Fibroblast of skin of left biceps (primary cell): ENCODE data around the gene CCDC154.
"Not testable (repeated sequence)": the region's sequence is repeated elsewhere in the genome, so short reads cannot be mapped to it uniquely, and the experiment has no call there.

ENCODE experiments used
- DNase-seq, 2 experiments: peaks; one replicate each; pipeline ENCODE4 v3.0.0-alpha.2; 2013; ENCODE audit warnings: low read depth in 2 of 2

Gene CCDC154, protein sequence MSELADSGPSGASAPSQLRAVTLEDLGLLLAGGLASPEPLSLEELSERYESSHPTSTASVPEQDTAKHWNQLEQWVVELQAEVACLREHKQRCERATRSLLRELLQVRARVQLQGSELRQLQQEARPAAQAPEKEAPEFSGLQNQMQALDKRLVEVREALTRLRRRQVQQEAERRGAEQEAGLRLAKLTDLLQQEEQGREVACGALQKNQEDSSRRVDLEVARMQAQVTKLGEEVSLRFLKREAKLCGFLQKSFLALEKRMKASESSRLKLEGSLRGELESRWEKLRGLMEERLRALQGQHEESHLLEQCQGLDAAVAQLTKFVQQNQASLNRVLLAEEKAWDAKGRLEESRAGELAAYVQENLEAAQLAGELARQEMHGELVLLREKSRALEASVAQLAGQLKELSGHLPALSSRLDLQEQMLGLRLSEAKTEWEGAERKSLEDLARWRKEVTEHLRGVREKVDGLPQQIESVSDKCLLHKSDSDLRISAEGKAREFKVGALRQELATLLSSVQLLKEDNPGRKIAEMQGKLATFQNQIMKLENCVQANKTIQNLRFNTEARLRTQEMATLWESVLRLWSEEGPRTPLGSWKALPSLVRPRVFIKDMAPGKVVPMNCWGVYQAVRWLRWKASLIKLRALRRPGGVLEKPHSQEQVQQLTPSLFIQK

DNA sequence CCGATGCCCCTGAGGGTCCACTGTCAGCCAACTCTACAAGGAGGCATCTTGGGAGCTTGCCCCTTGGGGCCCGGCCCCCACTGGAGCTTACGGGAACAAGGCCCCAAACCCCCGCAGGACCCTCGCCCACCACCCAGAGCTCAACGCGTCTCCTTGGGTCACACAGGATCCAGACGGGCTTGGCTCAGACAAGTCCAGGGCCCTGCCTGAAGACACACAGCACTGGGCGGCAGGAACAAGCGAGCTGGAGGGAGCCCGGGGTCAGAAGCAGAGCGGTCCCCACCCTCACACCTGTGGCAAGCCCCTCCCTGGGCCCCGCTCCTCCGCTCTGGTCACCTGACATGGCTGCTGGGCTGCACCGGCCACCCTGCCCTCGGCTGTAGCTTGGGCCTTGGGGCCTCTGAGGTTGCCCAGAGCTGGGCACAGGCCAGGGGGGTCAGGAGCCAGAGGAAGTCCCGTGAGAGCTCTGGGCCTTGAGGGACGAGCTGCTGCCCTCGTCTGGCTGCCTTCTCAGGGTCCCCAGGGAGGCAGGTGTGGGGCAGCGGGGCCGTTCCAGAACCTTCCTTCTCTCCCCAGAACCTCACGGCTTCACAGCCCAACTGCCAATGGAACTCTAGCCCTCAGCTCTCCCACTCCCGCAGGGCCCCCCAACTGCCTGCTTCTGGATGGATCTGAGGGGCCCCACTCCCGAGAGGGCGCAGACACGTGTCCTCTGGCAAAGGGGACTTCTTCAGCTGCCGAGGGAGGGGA is at the start of gene CCDC154:
TSS of gene CCDC154 (minus strand) at position 577 of the 750 bp plus-strand sequence. CDS start at position 343, 234 bp downstream.
- DNase-seq = no peak

DNA sequence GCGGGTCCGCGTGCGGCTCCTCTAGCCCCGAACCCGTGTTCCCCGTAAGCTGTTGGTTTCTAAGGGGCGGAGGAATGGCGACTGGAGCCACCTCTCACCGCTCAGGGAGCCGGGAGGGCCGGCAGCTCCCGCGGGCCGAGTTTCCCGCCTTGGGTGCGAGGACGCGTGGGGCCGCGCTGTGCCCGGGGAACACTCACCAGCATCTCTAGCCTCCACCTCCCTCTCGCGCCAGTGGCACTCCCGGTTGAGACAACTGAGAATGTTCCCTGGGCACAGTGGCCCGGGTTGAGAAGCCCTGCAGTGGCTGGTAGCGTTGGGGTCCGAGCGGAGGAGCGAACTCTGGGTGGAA is 49.4 kb upstream of the CCDC154 start:
- no peak for DNase-seq

DNA sequence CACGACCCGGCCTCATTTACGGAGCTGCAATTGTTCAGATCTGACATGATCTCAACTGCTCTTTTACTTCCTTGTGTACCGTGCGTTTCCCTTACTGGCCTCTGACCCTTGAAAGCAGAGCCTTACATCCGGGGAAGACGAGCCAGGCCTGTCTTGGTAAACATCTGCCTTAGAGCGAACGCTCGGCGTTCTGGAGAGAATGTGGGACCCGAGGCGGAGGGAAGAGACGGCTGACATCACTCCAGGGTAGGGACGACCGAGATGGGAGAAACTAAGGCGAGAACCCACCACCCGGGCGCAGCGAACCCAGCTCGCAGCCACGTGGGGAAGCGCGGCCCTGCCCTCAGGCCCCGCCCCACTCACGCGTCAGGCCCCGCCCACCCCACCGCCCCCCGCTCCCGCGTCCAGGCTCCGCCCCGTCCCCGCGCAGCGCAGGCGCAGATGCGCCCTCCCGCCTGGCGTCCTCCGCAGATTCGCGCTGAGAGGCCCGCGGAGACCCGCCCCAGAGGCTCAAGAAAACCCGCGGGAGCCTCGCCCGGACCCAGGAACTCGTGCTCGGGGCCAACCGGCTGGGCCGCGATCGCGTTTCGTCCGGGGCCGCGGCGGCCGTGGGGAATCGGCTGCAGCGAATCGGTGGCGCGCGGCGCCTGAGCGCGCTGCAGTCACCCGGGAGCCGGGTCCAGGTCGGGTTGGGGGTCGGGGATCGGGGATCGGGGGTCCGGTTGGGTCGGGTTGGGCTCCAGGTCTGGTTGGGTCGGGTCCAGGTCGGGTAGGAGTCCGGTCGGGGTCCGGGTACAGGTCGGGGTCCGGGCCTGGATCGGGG is 48.8 kb upstream of the CCDC154 start, which contains the start of gene TELO2:
TSS of gene TELO2 (plus strand) at position 438 of the 823 bp plus-strand sequence. CDS start 922 bp downstream, outside the sequence.
- DNase-seq = peak; percentile 42 to 51

DNA sequence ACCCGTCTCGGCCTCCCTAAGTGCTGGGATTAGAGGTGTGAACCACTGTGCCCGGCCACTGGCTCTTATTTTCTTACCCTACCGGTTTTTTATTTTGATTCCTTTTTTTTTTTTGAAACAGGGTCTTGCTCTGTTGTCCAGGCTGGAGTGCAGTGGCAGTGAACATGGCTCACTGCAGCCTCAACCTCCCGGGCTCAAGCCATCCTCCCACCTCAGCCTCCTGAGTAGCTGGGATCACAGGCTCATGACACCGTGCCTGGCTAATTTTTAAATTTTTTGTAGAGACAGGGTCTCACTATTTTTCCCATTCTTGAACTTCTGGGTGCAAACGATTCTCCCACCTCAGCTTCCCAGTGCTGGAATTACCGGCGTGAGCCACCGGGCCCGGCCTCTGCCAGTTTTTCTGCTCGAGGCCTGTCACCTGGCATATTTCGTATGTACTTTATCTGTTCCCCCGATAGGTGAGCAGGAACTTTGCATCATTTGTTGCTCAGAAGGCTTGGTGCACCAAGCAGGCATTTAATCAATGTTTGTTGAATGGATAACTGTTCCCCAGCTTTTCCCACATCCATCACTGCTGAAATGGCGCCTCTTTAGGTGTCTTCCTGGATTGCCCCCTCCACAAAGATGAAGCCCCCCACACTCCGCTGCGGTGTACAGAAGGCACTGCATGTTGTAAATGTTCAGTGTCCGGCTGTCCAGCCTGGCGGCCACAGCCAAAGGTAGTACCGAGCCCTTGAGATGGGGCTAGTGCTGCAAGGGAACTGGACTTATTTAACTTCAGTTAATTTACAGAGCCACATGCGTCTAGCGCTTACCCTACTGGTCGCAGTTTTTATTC is 47.9 kb upstream of the CCDC154 start:
- no peak for DNase-seq

DNA sequence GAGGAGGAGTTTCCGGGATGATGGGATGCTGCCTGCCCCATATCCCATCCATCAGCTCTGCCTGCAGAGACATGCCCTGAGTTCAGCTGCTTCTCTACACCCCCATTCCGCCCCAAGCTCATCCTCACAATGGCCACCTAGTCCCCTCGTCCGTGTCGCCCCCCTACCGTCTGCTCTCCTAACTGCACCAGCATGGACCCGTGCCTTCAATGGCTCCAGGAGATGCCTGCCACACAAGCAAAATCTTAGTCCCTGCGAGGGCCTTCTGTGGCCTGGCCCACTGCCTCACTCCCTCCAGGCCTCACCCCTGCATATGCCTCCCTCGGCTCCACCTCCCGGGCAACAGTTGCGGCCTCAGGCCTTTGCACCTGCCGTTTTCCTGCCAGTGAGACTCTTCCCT is 47.0 kb upstream of the CCDC154 start:
- no peak for DNase-seq

DNA sequence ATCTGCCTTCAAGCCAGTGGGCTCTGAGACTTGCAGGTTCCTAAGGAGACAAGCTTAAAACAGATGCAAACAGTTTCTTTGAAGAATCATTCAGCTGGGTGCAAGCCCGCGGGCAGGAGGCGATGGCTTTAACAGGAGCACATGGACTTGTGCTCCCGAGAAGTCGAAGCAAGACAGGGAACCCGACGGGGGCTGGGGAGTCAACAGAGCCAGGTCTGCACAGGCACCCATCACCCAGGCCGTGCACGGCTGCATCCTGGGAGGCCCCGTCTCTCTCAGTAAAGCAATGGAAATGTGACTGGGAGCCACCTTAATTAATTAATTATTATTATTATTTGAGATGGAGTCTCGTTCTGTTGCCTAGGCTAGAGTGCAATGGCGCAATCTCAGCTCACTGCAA is 44.7 kb upstream of the CCDC154 start:
- no peak for DNase-seq

DNA sequence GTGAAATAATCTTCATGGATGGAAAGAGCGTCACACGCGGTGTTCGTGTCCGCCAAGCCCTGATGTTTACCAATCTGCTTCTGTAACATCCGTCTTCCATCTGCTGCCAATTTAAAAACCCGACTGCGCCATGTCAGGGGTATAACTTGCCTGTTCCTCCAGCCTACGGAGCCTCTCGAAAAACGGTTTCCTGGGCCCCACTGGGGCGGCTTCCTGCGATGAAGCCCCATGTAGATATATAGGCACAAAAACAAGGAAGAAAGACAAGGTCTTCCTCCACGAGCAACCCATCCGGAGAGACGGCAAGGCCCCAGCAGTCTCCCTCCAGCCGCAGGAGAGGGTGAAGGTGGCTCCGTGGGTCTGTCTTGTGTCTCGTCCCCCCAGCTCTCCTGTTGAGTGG is 44.3 kb upstream of the CCDC154 start, which contains the start of gene PTX4:
TSS of gene PTX4 (minus strand) at position 326 of the 400 bp plus-strand sequence. CDS start at position 291, 35 bp downstream.
- DNase-seq = no peak

DNA sequence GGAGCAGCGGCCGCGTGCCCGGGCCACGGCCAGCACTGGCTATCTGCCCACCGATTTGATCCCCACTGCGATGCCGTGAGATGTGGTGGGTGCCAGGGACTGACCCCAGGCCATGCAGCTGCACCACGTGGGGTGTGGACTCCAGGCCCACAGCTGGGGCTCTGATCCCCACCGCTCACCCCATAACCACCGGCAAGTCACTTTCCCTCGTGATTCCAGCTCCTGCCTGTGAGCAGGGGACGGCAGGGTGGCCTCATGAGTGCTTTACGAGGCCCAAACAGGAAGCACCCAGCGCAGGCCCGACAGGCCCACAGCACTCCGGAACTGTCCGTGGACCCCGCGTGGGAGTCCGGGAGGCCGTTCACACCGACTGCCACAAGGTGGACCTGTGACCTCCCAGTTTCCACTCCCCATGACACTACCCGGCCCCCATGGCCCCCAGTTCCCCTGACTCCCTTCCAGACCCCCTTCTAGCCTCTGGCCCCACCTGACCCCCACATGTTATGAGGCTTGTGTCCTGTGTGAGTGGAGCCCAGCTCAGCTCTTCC is 43.8 kb upstream of the CCDC154 start:
- no peak for DNase-seq

DNA sequence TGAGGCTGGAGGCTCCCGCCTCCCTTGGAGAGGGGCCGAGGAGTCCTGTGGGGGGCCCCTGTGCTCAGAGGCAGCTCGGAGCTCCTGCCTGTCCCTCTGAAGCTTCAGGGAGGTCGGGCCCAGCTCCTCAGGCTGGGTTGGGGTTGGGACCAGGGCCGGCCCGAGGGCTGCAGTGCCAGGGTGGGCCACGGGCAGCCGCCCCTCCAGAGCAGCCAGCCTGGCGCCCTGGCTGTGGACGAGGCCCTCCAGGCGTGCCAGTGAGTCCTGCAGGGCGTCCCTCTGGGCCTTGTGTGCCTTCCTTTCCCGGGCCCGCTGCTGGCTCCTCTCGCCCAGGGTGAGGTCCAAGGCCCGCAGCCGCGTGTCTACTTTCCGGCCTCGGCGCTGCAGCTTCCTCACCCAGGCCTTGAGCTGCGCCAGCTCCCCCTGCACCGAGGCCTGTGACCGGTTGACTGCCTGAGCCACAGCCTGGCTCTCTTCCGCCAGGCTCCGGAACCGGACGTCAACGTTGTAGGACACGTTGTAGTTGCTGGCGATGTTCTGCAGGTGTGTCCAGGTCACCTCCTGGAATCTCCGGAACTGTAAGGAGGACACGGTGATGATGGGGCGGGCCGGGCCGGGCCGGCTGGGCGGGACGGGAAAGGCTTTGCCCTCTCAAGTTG is 43.2 kb upstream of the CCDC154 start:
- no peak for DNase-seq

DNA sequence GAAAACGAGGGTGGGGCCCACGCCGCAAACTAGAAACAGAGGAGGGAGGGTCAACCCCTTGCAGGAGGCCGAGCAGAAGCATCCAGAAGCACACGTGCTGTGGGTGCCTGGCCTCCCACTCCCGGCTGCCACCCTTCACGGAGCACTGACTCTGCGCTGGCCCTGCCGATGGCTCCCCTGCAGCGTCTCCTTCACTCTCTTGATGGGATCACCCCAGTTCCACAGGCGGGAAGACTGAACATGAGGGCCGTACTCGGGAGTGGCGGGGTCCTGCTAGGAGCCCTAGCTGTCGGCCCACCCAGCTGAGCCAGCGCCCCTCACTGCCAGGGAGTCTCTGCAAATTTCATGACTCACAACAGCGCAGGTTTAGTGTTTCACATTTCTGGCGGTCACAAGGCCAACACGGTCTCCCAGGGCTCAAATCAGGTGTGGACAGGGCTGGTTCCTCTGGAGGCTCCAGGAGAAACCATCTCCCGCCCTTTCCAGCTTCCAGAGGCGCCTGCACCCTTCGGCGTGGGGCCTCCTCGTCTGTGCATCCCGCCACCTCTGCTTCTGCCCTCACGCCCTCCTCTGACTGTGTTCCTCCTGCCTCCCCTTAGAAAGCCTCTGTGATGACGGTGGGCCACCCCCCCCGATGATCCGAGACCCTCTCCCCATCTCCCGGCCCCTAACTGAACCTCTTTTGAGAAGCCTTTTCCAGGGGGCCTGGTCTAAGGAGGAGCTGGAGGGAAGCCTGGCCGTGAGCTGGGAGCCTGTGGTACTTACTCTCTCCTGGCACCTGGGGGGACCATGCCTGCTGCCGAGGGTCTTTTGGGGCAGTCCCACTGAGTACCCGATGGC is 42.4 kb upstream of the CCDC154 start:
- no peak for DNase-seq

DNA sequence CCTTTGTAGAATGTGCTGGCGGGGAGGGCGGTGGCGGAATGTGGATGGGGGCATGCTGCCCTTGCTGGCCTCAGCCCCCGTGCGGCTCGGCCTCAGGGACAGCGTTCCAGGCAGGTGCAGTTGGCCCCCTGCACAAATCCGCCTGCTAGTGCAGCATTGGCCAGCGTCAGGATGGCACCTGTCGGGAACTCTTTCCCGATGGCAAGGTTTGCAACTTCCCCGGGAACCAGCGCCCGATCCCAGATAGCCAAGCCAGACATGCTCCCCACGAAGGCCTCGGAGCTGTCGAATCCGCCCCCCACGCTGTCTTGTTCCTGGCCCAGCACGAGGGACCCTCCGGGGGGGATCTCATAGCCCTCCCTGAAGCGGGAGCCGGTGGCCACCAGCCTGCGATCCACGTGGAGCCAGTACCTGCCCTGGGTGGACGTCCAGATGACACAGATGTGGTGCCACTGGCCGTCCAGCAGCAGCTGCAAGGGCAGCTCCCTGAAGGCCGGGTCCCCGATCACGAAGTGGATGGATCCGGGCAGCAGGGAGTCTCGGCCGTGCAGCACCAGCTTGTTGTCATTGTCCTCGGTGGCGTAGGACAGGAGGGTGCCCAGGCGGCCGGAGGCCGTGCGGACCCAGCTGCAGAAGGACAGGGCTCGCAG is 41.6 kb upstream of the CCDC154 start:
- no peak for DNase-seq

DNA sequence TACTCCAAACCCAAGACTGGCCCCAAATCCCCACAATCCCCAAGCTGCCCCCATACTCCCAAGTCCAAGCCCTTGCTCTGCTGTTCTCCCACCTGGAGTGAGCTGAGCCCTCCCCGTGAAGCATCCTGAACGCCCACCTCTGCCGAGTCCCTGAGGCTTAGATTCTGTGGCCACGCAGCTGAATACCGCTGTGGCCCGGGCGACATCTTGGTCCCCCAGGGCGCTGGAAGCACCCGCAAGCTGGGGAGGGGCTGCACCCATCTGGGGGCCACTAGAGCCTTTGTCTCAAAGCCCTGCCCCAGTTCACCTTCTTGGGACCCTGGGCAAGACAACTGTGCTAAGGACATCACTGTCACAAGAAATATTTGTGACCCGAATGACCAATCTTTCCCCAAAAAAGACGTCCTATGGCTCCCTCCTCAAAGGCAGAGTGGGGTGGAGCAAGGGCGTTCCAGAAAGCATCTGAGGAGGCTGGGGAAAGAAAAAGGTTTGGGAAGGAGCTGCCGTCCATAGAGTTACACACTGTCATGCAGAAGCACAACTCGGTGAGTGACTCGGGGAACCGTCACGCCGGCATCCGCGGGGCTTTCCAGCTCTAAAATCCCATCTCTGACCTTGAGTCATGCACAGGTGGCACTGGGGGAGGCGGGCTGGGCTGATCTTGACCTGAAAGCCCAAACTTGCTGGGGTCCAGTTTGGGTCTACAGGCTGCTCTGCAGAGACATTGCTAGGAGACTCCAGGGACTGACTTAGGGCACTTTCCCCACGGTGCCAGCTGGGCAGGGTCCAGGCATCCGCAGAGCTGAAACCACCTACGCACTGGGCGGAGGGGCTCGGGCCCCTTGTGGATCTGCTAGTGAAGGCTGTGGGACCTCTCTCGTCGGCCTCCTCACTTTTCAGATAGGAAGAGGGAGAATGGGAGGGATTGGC is 37.8 kb upstream of the CCDC154 start:
- DNase-seq = no peak

DNA sequence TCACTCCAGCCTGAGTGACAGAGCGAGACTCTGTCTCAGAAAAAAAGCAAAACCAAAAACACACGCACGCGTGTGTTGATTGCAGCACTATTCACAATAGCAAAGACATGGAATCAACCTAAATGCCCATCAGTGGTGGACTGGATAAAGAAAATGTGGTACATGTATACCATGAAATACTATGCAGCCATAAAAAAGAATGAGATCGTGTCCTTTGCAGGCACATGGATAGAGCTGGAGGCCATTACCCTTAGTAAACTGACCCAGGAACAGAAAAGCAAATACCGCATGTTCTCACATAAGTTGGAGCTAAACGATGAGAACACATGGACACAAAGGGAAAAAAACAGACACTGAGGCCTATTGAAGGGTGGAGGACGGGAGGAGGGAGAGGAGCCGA is 34.6 kb upstream of the CCDC154 start:
- DNase-seq = not testable (repeated sequence)

DNA sequence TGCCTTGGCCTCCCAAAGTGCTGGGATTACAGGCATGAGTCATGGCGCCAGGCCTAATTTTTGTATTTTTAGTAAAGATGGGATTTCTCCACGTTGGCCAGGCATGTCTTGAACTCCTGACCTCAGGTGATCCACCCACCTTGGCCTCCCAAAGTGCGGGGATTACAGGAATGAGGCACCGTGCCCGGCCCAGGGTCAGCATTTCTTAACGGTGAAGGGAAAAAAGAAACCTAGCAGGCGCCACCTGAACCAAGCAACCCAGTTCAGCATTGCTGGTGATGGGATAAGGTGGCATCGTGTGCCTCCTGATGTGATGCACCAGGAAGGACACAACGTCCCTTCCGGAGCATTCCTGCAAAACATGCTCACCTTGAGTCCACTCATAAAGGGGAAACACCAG is 32.7 kb upstream of the CCDC154 start:
- DNase-seq = no peak

DNA sequence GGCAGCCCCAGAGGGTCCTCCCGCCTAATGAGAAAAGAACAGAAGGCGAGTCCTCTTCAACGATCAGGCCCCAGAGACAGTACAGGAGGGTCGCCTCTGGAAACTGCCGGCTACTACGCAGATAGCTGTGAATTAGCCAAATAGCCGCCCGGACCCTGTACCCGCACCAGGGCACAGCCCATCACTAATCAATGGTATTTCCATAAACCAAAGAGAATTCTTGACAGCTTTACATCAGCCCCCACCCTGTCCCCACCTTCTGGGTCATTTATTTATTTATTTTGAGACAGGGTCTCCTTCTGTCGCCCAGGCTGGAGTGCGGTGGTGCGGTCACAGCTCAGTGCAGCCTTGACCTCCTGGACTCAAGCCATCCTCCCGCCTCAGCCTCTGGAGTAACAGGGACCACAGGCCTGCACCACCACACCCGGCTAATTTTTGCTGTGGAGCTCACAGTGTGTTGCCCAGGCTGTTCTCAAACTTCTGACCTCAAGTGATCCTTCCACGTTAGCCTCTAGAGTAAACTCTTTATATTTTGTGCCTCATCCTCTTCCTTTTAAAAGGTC is 31.3 kb upstream of the CCDC154 start:
- DNase-seq = no peak

DNA sequence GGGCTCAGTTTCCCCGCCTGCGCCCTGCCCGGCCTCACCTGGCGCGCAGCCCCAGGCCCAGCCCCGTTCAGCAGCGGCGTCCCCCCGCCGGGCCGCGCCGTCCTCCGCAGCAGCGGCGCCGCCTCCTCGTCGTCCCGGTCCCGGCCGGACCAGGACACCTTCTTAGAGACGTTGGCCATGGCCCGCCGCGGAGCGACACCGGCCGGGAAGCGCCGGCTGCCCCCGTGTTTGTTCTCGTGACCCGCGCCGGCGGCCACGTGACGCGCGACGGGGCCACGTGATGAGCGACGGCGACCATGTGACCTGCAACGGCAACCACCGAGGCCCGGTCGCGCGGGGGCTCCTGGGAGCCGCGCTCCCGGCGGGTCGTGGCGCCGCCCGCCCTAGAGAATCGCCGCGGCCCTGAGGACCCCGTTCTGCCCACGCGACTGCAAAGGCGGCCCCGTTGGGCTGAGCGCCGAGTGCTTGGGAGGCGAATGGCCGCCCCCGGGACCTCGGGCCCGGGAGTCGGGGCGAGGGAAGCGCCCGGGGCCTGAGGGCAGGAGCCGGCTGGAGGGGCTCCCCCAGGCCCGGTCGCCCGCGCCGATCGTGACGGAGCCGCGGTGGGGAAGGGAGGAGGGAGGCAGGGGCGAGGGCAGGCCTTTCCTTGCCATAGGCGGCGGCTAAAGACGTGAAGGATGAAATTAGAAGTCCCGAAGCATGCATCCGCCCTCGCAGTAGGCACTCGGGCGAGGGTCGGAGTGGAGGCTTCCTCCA is 30.6 kb upstream of the CCDC154 start, which contains the start of gene CLCN7:
TSS of gene CLCN7 (minus strand) at position 233 of the 756 bp plus-strand sequence. CDS start at position 179, 54 bp downstream.
- peak; percentile 52 to 54 for DNase-seq
